ENCODE data around the gene MAST3.

DNA sequence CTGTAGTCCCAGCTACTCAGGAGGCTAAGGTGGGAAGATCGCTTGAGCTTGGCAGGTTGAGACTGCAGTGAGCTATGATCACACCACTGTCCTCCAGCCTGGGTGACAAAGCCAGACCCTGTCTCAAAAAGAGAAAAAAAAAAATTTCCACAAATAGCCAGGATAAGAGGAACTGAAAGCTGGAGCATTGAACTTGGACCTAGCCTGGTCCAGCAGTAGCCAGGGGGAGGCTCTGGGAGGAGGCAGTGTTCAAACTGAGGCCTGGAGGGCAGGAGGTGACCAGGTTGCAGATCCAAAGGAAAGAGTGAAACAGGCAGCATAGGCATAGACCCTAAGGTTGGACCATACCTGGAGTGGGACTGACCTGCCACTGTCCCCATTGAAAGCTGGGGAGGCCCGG, 28.5 kb downstream of the MAST3 start:
- TF ChIP-seq, protein P1, sequence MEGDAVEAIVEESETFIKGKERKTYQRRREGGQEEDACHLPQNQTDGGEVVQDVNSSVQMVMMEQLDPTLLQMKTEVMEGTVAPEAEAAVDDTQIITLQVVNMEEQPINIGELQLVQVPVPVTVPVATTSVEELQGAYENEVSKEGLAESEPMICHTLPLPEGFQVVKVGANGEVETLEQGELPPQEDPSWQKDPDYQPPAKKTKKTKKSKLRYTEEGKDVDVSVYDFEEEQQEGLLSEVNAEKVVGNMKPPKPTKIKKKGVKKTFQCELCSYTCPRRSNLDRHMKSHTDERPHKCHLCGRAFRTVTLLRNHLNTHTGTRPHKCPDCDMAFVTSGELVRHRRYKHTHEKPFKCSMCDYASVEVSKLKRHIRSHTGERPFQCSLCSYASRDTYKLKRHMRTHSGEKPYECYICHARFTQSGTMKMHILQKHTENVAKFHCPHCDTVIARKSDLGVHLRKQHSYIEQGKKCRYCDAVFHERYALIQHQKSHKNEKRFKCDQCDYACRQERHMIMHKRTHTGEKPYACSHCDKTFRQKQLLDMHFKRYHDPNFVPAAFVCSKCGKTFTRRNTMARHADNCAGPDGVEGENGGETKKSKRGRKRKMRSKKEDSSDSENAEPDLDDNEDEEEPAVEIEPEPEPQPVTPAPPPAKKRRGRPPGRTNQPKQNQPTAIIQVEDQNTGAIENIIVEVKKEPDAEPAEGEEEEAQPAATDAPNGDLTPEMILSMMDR (IDR thresholded peaks at IDR 0.05; ENCODE audit: low read depth, low read length): no peak
- no peak for TF ChIP-seq EZH2phosphoT487 (IDR thresholded peaks at IDR 0.05; ENCODE audit: low read depth)
